Measurements from ENCODE around the gene DMD. TPM values are rescaled to one million over a fixed set of nuclear protein-coding genes. Genes with fewer than 3 reads are reported as not detected.

The DMD gene
- total and polyA plus RNA-seq, 2 of the 8 experiments (the other 6 are each of a cell fraction or from before 2014, with no cell fraction given) = 4.8 to 7.4 TPM

GRCh38 chrX:32183066-32183465 is 1028.3 kb downstream of the DMD start:
- no peak overlapping the region for H4K8ac ChIP-seq (ENCODE audit: extremely low read depth, insufficient read depth, low read length)
- H2BK15ac ChIP-seq (ENCODE audit: low read length) = no peak overlapping the region
- H3K56ac ChIP-seq (replicated peaks; ENCODE audit: insufficient read length, low read depth, low read length) = no peak overlapping the region
- H4K91ac ChIP-seq (replicated peaks; ENCODE audit: insufficient read length, low read length) = no peak overlapping the region
- FAIRE-seq (no peak), DNase-seq (ENCODE audit: low read depth in 1 of 2, low spot score in 2 of 2) (no peak)
- H2BK120ac ChIP-seq (replicated peaks; ENCODE audit: low read depth, low read length) = no peak overlapping the region
- H3K18ac ChIP-seq (ENCODE audit: extremely low read depth, low read length) = no peak overlapping the region
- ChIA-PET CTCF (ENCODE audit: partially characterized antibody) (no interaction called here), POLR2A (ENCODE audit: partially characterized antibody) (no interaction called here)
- no peak overlapping the region for H2AK5ac ChIP-seq (ENCODE audit: low read depth, low read length)
- no peak overlapping the region for H4K5ac ChIP-seq (ENCODE audit: insufficient read length, low read depth, low read length)
- no peak overlapping the region for H2AFZ ChIP-seq (ENCODE audit: low read length)
- no peak overlapping the region for H3K4me3 ChIP-seq (ENCODE audit: extremely low read depth in 1 of 4, insufficient read depth in 2 of 4, low read depth in 3 of 4, low read length in 4 of 4)
- no peaks in the 10 kb centered on the region for H4K20me1 ChIP-seq (replicated peaks in 1 of 2; ENCODE audit: control insufficient read depth in 1 of 2, insufficient read depth in 2 of 2, low read length in 2 of 2)
- no peaks in the 10 kb centered on the region for H3K79me1 ChIP-seq (ENCODE audit: low read depth, low read length)
- no peak overlapping the region for H2BK12ac ChIP-seq (ENCODE audit: low read depth, low read length)
- no peak overlapping the region for H3K4me2 ChIP-seq (ENCODE audit: insufficient read depth in 1 of 2, low read depth in 2 of 2, low read length in 2 of 2)
- no peak overlapping the region for H3K9ac ChIP-seq (replicated peaks in 1 of 4; ENCODE audit: extremely low read depth in 1 of 4, low read depth in 3 of 4, low read length in 3 of 4)
- no peak overlapping the region for H3K14ac ChIP-seq (ENCODE audit: insufficient read length)
- H3K9me3 ChIP-seq (ENCODE audit: insufficient read depth in 2 of 2, low read depth in 1 of 2, low read length in 1 of 2) = no peaks in the 10 kb centered on the region
- no peaks in the 10 kb centered on the region for H3K27me3 ChIP-seq (replicated peaks in 1 of 4; ENCODE audit: control insufficient read depth in 3 of 4, extremely low read depth in 1 of 4, insufficient read depth in 3 of 4, low read length in 3 of 4)
- H3K4ac ChIP-seq (replicated peaks; ENCODE audit: insufficient read length, low read depth, low read length) = no peak overlapping the region
- no peaks in the 10 kb centered on the region for H3K23me2 ChIP-seq (ENCODE audit: low read depth, low read length)
- TF ChIP-seq TEAD4 (IDR thresholded peaks at IDR 0.05; ENCODE audit: low read depth, low read length) = no peak
- TF ChIP-seq, protein P1, sequence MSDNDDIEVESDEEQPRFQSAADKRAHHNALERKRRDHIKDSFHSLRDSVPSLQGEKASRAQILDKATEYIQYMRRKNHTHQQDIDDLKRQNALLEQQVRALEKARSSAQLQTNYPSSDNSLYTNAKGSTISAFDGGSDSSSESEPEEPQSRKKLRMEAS (IDR thresholded peaks at IDR 0.05) = no peak
- no peak for TF ChIP-seq RFX5 (IDR thresholded peaks at IDR 0.05; ENCODE audit: borderline replicate concordance, low read depth, low read length)
- TF ChIP-seq YY1 (IDR thresholded peaks at IDR 0.05; ENCODE audit: low read depth, low read length) = no peak
- TF ChIP-seq CTBP2 (IDR thresholded peaks at IDR 0.05; ENCODE audit: borderline replicate concordance, insufficient read depth, insufficient read length, low read length) = no peak
- no peak for TF ChIP-seq GABPA (IDR thresholded peaks at IDR 0.05; ENCODE audit: borderline replicate concordance, insufficient read depth, low read length)
- TF ChIP-seq SRF (IDR thresholded peaks at IDR 0.05; ENCODE audit: low read depth, low read length) = no peak
- H2BK20ac ChIP-seq (ENCODE audit: low read length) = no peak overlapping the region
- H2BK5ac ChIP-seq (ENCODE audit: low read depth, low read length) = no peak overlapping the region
- H3K23ac ChIP-seq (ENCODE audit: insufficient read length) = no peak overlapping the region
- H3K36me3 ChIP-seq (ENCODE audit: control insufficient read depth in 2 of 4, insufficient read depth in 4 of 4, low read length in 3 of 4) = no peaks in the 10 kb centered on the region
- no peaks in the 10 kb centered on the region for H3K4me1 ChIP-seq (replicated peaks in 1 of 4; ENCODE audit: control insufficient read depth in 3 of 4, insufficient read depth in 4 of 4, low read length in 3 of 4)
- no peaks in the 10 kb centered on the region for H3K79me2 ChIP-seq (ENCODE audit: control insufficient read depth in 1 of 2, insufficient read depth in 2 of 2, low read length in 2 of 2)
- H3K27ac ChIP-seq (ENCODE audit: low read depth, low read length) = no peak overlapping the region

Data from H1 (cell line).